Stimulated activated CD8-positive, alpha-beta memory T cell treated with anti-CD3 and anti-CD28 coated beads, Interleukin-7, amount 100 ng/mL, for 48 hours (primary cell): Measurements from ENCODE around the gene SH2B2.
"Not testable (repeated sequence)": the region's sequence is repeated elsewhere in the genome, so short reads cannot be mapped to it uniquely, and the experiment has no call there.

Source experiments
- DNase-seq, 2 donors: peaks; one replicate each; pipeline ENCODE4 v3.0.0-alpha.2; 2020; ENCODE audit warnings: low read depth in 1 of 2; ENCODE audit errors: extremely low read depth in 1 of 2

The SH2B2 gene

DNA sequence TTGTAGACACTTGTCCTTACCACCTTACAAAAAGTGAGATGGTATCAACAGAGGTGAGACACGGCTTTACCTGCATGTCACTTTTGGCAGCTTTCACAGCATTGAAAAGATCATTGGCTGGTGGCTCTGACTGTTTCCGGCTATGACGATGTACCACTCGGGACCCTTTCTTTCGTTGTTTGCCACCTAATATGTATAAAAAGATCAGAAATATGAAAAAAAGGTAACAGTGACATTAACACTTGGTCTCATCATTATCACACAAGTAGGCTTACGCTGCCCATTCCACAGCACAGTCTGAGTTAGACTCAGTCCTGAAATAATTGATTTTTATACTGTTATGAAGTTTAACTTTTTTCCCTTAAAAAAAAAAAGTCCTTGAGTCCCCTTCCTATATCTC, 40.5 kb downstream of the SH2B2 start:
- DNase-seq, result not testable (repeated sequence)

DNA sequence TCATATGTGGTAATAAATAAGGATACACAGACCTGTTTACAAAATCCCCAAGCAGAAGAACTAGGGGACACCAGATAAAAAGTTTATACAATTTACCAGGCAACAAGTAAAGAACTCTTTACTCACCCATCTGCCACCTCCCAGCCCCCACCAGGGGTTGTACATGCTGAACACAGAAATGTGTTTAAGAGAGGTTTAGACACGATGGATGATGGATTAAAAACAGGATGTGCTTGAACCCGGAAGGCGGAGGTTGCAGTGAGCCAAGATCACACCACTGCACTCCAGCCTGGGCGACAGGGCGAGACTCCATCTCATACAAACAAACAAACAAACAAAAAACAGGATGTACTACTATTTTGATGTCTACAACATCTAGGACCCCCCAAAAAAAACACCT, 42.2 kb downstream of the SH2B2 start:
- DNase-seq, result not testable (repeated sequence)

DNA sequence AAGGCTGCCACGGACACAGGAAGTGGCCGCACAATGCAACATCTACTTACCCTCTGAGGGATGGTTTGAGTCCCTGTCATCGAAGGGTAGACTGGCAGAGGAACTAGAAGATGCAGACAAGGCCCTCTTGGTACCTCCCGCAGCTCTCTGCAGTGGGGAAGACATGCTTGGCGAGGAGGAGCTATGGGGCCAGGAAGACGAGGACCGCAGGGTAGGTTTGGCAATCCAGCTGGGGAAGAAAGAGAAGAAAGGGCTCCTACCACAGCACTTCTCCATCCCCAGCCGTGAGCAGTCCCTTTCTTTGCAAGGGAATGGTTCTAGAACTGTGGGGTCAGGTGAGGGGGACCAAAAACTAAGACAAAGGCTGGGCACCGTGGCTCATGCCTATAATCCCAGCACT, 42.7 kb downstream of the SH2B2 start:
- not testable (repeated sequence) for DNase-seq

DNA sequence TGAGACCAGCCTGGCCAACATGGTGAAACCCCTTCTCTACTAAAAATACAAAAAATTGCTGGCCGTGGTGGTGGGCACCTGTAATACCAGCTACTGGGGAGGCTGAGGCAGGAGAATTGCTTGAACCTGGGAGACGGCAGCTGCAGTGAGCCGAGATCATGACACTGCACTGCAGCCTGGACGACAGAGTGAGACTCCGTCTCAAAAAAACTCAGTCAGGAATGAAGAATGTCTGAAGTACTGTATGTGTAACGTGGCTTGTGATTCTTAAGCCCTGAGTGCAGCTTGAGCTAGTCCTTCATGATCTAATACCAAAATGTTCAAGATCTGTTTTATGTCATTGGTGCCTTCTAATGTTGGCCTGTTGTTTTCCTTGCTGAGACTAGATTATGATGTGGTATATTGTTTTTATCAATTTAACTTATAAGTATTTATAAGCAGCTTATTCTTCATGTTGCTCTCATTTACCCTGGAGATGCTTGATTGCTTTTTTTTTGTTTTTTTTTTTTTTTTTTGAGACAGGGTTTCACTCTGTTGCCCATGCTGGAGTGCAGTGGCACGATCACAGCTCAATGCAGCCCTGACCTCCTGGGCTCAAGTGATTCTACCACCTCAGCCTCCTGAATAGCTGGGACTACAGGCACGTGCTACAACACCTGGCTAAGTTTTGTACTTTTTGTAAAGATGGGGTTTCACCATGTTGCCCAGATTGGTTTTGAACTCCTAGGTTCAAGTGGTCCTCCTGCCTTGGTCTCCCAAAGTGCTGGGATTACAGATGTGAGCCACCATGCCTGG, 44.2 kb downstream of the SH2B2 start:
- not testable (repeated sequence) for DNase-seq

DNA sequence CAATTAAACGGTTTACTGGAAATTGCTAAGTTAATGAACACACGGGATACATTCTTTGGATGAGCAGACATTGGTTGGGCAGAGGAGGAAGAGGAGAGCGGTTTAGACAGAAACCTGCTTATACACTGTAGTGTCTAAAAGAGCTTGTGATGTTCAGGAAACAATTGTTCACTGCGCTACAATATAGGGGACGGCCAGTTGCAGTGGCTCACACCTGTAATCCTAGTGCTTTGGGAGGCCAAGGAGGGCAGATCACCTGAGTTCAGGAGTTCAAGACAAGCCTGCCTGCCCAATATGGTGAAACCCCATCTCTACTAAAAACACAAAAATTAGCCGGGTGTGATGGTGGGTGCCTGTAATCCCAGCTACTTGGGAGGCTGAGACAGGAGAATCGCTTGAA, 48.9 kb downstream of the SH2B2 start:
- DNase-seq, result not testable (repeated sequence)

DNA sequence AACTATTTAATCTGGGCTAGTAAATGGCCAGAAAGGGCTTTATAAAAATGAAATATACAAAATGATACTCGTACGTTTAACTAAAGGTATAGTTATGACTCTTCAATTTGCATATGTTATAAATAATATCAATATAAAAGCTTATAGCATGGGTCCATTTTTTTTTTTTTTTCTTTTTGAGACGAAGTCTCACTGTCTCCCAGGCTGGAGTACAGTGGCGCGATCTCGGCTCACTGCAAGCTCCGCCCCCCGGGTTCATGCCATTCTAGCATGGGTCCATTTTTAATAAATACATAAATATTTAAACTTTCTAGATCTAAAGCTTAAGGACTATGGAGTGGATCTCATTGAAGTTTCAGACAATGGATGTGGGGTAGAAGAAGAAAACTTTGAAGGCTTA, 50.3 kb downstream of the SH2B2 start:
- not testable (repeated sequence) for DNase-seq

DNA sequence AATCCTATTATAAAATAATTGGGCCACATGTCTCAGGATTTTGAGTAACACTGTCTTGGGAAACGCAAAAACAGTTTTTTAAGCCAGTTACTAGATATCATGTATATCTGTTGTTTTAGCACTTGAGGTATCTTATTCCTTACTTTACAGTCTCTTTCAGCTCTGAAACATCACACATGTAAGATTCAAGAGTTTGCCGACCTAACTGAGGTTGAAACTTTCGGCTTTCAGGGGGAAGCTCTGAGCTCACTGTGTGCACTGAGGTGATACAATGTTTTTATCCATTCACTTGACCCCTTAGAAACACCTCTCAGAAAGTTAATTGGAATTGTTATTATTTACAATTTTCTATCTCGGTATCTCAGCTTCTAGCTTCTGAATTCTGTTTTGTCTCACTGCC, 50.8 kb downstream of the SH2B2 start:
- not testable (repeated sequence) for DNase-seq

DNA sequence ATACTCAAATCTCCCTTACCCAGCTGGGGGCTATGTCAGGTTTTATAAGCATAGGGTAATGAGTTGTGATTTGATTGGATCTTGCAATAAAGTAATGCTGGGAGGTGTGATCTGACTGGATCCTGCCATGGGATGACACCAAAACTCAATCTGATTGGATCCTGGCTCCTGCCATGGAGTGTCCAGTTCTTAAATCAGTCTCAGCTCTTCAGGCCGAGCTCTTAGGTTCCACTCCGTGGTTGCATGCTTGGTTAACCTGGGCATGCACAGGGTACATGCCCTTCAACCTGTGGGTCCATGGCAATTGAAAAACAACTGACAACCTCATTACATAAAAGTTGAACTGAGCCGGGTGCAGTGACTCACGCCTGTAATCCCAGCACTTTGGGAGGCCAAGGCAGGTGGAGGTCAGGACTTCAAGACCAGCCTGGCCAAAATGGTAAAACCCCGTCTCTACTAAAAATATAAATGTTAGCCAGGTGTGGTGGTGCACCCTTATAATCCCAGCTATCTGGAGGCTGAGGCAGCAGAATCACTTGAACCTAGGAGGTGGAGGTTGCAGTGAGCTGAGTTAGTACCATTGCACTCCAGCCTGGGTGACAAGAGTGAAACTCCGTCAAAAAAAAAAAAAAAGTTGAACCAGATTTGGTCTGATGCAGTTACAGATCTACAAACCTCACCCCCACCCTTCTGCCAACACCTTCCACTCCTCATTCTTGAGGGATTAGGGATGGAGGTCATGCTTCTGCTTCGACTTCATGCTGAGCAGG, 54.1 kb downstream of the SH2B2 start:
- DNase-seq, result not testable (repeated sequence)

DNA sequence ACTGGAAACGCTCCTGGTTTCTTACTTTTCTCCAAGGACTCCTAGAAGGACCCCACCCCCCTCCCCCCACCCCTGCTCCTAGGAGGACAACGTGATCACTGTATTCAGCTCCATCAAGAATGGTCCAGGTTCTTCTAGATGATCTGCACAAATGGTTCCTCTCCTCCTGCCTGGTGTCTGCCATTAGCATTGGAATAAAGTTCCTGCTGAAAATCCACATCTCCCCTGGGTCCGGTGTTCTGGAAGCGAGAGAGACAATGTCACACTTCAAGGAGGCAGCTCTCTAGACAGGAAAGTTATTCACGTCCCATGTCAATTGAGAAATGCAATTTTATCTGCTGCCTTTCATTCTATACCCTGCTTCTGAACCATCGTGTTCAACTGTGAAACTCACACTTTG, 60.3 kb downstream of the SH2B2 start:
- DNase-seq, result not testable (repeated sequence)

DNA sequence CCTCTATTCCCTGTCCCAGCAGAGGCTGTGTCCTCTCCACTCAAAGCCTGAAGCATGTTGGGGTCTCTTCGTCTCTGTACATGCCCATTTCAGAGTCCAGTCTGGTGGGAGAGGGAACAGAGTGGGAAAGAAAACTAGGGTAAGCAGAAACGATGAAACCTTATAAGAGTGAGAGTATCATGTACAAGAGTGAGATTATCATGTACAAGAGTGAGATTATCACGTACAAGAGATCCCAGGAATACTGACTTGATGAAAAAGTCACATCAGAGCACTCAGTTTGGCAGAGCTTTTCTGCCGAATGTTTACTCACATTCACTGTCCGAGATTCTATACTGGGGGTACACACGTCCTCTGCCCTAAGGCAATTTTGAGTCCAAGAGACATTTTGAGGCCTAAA, 69.7 kb downstream of the SH2B2 start, which contains the start of gene SPDYE6:
Gene SPDYE6, minus strand, starts transcription at position 101 of the 400 bp plus-strand sequence. CDS start 421 bp downstream, outside the sequence.
- not testable (repeated sequence) for DNase-seq

DNA sequence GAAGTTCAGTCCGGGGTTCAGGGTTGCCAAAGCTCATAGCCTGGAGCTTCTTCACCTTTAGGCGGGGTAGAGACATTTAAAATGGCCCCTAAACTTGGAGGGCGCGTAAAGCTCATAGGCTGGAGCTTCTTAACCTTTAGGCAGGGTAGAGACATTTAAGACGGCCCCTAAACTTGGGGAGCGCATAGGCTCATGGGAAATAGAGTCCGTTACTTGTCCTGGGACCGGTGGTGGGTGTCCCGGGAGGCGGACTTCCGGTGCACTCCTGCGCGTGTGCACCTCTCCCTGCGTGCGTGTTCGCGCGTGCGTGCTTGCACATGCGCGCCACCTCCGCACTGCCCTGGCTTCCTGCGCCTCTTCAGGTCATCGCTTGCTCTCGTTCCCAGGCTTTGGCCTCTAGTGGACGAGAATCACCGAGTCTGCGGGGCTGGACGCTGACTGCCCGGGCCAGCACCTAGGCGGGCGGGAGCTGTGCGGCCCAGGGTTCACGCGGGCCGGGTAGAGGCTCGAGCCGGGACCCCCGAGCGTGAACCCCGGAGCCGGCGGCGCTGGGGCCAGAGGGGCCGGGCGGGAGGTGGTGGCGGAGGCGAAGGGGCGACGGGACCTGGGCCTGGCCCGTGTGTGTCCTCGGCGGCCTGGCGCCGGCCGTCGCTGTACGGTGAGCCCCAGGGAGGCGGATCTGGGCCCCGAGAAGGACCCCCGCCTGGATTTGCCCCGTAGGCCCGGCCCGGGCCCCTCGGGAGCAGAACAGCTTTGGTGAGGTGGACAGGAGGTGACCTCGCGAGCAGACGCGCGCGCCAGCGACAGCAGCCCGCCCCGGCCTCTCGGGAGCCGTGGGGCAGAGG, 77.1 kb downstream of the SH2B2 start:
- DNase-seq, result peak; percentile 87 to 92

DNA sequence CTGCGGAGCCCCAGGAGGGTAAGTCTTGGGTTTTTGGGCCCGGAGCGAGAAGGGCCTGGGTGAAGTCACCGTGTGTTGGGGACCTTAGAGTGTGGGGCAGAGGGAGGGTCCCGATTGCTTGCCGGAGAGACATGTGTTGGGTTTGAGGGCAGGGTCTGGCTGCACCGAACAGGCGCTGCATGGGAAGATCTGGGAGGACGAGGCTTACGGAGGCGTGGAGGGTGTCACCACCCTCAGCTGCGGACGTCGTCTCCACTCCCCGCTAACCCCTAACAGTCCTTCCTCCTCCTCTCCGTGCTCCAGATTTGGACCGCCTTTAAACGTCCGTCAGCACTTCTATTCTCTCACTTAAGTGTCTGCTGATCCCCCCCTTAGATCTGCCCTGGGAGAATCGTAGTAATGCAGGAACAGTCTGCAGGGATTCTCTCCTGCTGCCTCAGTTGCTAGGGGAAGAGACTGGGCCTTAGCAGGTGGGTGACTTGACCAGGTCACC, 77.8 kb downstream of the SH2B2 start:
- not testable (repeated sequence) for DNase-seq

DNA sequence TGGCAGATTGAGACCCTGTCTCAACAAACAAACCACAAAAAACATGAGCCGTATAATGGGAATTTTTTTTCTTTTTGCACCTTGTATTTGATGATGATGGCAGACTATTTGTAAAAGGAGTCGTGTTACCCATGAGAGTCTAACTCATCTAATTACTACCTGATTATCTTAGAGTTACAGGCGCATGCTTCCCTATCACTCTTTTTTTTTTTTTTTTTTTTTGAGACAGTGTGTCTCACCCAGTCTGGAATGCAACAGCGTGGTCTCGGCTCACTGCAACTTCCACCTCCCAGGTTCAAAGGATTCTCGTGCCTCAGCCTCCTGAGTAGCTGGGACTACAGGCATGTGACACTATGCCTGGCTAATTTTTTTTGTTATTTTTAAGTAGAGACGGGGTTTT, 78.7 kb downstream of the SH2B2 start:
- not testable (repeated sequence) for DNase-seq

DNA sequence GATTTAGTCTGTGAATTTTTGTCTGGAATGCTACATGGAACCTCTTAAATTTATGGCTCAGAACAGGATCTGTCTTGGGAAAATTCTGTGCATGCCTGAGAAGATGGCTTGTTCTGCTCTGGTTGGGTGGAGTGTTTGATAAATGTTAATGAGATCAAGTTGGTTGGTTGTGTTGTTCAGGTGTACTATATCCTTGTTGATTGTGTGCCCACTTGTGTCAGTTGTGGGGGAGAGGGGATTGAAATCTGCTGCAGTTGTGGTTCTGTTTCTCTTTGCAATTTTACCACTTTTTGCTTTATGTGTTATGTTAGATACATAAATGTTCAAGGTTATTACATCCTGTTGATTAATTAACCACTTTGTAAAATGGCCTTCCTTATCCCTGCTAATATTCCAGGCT, 83.4 kb downstream of the SH2B2 start:
- DNase-seq, result not testable (repeated sequence)
